Thyroid gland (tissue), 4 donors: ENCODE results near the gene PRKAB2. TPM values are rescaled to one million over a fixed set of nuclear protein-coding genes. Genes with fewer than 3 reads are reported as not detected.
"Not testable (repeated sequence)": the region's sequence is repeated elsewhere in the genome, so short reads cannot be mapped to it uniquely, and the experiment has no call there.

Experiments
- DNase-seq, 2 donors: peaks; one replicate each; pipeline ENCODE4 v3.0.0-alpha.2; 2019
- H3K27ac ChIP-seq, 3 donors: fragments of 200-600 bp; sonication (generic); 1 replicate in 2 of 3; 2 replicates in 1 of 3; pipeline ENCODE4 v1.5.1; 2016 to 2019; ENCODE audit warnings: mild to moderate bottlenecking in 1 of 3, moderate library complexity in 1 of 3
- H3K27me3 ChIP-seq: fragments of 200-600 bp; sonication (generic); one replicate; pipeline ENCODE4 v1.5.1; 2019
- H3K36me3 ChIP-seq, 2 donors: fragments of 200-600 bp; sonication (generic); one replicate each; pipeline ENCODE4 v1.5.1; 2016 to 2019
- H3K4me1 ChIP-seq, 2 donors: fragments of 200-600 bp; sonication (generic); one replicate each; pipeline ENCODE4 v1.5.1; 2017 to 2019
- H3K4me3 ChIP-seq, 3 donors: fragments of 200-600 bp; sonication (generic); replicated peaks in 1 of 3; 1 replicate in 2 of 3; 2 replicates in 1 of 3; pipeline ENCODE4 v1.5.1; 2016; ENCODE audit warnings: mild to moderate bottlenecking in 1 of 3
- H3K9me3 ChIP-seq: fragments of 200-600 bp; sonication (generic); one replicate; pipeline ENCODE4 v1.5.1; 2017
- POLR2A ChIP-seq, 2 donors: fragments of 450-650 bp; IDR thresholded peaks; one replicate each; pipeline ENCODE4 v1.6.1; 2017; ENCODE audit warnings: antibody characterized with exemption in 2 of 2, mild to moderate bottlenecking in 2 of 2, moderate library complexity in 1 of 2
- WGBS, 2 donors: methylation state at CpG; one replicate each; pipeline ENCODE4 v1.1.5; 2017; 5-methylcytosine and 5-hydroxymethylcytosine counted together
- intact Hi-C: fragments of 100-400 bp; cut with DNase I; formaldehyde crosslinking; loops from one replicate; pipeline ENCODE4 v1.15.1; 2023
- total RNA-seq, 4 donors: library from RNA; depleted of rRNA; stranded (reverse); fragments of >200 nt; gene quantifications; one replicate each; pipeline ENCODE4 v1.2.3, GENCODE V29; 2016
- TF ChIP-seq, protein P1 (sequence below), 6 experiments: fragments of 200-600 bp in 3 of 6; fragments of 450-650 bp in 3 of 6; sonication (generic) in 3 of 6; IDR thresholded peaks; one replicate each; pipeline ENCODE4 v1.5.1; 2016 to 2019; ENCODE audit warnings: antibody characterized with exemption in 6 of 6, mild to moderate bottlenecking in 2 of 6, inconsistent platforms in 1 of 6, moderate library complexity in 1 of 6

Gene PRKAB2
- total RNA-seq, 4 donors from 2014 or later, result 9.9 to 13.7 (median 12.8) TPM

DNA sequence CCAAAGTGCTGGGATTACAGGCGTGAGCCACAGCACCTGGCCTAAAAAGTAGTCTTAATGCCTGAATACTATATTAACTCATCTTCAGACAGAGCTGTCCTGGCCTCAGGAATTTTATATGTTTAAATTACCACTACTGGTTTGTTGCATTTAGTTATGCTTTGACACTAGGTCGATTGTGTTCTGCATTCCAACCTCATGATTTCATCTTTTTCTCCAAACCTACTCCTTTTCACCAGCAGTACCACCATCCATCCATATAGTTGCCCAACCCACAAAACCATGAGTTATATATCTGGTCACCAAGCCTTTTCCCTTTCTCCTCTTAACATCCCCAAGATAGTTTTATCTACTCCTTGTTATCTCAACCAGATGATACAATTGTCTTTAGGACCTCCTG is 30.3 kb upstream of the PRKAB2 start:
- 78 to 79% methylated on average over 2 of the region's 2 CpGs for WGBS, 2 donors
- no peaks in the 10 kb centered on the region for H3K4me1 ChIP-seq
- no peaks in the 10 kb centered on the region for H3K36me3 ChIP-seq
- no peaks in the 10 kb centered on the region for H3K9me3 ChIP-seq
- no peak for DNase-seq
- no peaks in the 10 kb centered on the region for H3K27me3 ChIP-seq
- H3K27ac ChIP-seq, result no peak overlapping the region
- no peak overlapping the region for H3K4me3 ChIP-seq
- intact Hi-C loops, result no loop called here
- no peak for TF ChIP-seq POLR2A (IDR thresholded peaks at IDR 0.05)
- TF ChIP-seq, protein P1, sequence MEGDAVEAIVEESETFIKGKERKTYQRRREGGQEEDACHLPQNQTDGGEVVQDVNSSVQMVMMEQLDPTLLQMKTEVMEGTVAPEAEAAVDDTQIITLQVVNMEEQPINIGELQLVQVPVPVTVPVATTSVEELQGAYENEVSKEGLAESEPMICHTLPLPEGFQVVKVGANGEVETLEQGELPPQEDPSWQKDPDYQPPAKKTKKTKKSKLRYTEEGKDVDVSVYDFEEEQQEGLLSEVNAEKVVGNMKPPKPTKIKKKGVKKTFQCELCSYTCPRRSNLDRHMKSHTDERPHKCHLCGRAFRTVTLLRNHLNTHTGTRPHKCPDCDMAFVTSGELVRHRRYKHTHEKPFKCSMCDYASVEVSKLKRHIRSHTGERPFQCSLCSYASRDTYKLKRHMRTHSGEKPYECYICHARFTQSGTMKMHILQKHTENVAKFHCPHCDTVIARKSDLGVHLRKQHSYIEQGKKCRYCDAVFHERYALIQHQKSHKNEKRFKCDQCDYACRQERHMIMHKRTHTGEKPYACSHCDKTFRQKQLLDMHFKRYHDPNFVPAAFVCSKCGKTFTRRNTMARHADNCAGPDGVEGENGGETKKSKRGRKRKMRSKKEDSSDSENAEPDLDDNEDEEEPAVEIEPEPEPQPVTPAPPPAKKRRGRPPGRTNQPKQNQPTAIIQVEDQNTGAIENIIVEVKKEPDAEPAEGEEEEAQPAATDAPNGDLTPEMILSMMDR (IDR thresholded peaks at IDR 0.05), result no peak

DNA sequence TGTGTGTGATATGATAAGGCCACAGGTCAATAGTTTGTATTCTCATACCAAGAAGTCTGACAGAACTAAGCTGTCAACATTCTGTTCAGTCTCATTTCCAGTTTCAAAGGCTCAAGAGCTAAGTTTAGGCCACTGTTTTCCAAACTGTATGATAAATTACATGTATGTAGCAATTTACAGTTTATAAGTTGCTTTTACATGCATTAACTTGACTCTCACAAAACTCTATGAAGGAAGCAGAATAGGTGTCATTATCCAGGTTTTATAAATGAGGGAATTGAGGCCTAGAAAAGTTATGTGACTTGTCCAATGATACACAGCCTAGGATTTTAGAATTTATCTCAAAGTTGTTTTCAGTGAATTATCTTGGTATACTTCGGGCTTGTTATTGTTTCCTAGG is 29.5 kb upstream of the PRKAB2 start:
- Histone ChIP-seq H3K9me3 (no peaks in the 10 kb centered on the region), H3K27ac (no peak overlapping the region), H3K4me1 (no peaks in the 10 kb centered on the region), H3K36me3 (no peaks in the 10 kb centered on the region), H3K4me3 (no peak overlapping the region), H3K27me3 (no peaks in the 10 kb centered on the region)
- intact Hi-C loops, result no loop called here
- DNase-seq, result no peak
- WGBS, 2 donors, result 98 to 100% methylated on average over 1 of the region's 1 CpG
- TF ChIP-seq POLR2A (IDR thresholded peaks at IDR 0.05), result no peak
- TF ChIP-seq, protein P1 (IDR thresholded peaks at IDR 0.05), result no peak

DNA sequence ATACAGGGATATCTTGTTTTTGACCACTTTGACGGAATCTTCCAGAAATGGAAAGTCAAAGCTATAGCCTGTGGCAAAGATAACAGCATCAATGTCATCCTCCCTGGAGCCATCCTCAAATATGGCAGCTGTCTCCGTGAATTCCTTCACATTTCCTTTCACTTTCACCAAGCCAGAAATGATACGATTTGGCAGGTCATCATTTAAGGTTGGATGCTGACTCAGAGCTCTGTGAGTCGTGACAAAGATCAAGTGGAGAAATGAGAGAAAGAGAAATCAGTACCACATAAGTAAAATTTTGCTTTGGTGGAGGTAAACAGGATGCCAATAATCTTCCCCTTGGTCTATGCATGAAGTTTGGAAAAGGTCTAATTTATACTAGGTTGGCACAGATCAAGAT is 29.0 kb upstream of the PRKAB2 start:
- Histone ChIP-seq H3K27me3 (no peaks in the 10 kb centered on the region), H3K27ac (no peak overlapping the region), H3K36me3 (no peaks in the 10 kb centered on the region), H3K9me3 (no peaks in the 10 kb centered on the region), H3K4me3 (no peak overlapping the region), H3K4me1 (no peaks in the 10 kb centered on the region)
- 88 to 91% methylated on average over 4 of the region's 4 CpGs for WGBS, 2 donors
- no peak for TF ChIP-seq POLR2A (IDR thresholded peaks at IDR 0.05)
- TF ChIP-seq, protein P1 (IDR thresholded peaks at IDR 0.05), result no peak
- intact Hi-C loops, result no loop called here
- DNase-seq, result no peak

DNA sequence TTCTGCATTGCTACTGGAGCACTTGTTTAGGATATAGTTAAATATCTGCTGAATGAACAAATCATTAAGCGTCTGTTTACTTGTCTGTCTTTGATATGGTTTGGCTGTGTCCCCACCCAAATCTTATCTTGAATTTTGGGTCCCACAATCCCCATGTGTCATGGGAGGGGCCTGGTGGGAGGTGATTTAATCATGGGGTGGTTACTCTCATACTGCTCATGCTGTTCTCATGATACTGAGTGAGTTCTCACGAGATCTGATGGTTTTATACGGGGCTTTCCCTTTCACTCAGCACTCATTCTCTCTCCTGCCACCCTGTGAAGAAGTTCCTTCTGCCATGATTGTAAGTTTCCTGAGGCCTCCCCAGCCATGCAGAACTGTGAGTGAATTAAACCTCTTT is 25.1 kb upstream of the PRKAB2 start:
- DNase-seq, H3K4me3 ChIP-seq, intact Hi-C loops, H3K36me3 ChIP-seq, H3K27ac ChIP-seq, H3K9me3 ChIP-seq, H3K27me3 ChIP-seq, H3K4me1 ChIP-seq: not testable (repeated sequence)
- WGBS, 2 donors, result 86 to 91% methylated on average over 3 of the region's 3 CpGs

DNA sequence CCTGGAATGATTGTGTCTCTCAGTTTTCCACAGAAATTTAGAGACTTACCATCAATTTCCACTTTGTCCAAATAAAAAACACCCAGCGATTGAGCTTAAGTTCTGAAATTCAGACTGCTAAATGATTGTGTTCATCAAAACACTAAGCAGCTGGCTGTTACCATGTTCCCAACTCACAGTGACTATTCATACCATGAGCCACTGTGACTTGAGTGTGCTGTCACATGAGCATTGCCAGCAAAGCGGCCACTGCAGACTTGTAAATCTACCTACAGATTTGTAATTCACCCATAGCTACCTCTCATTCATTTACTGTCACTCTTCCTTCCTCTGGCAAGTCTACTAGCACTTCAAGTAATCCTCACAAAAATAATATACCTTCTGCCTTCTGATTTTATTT is 17.2 kb upstream of the PRKAB2 start:
- Histone ChIP-seq H3K4me1 (no peaks in the 10 kb centered on the region), H3K27me3 (no peaks in the 10 kb centered on the region), H3K27ac (no peak overlapping the region), H3K9me3 (no peaks in the 10 kb centered on the region), H3K36me3 (no peaks in the 10 kb centered on the region), H3K4me3 (no peak overlapping the region)
- no peak for TF ChIP-seq POLR2A (IDR thresholded peaks at IDR 0.05)
- TF ChIP-seq, protein P1 (IDR thresholded peaks at IDR 0.05), result no peak
- WGBS, 2 donors, result 64 to 98% methylated on average over 2 of the region's 2 CpGs
- intact Hi-C loops, result no loop called here
- no peak for DNase-seq

DNA sequence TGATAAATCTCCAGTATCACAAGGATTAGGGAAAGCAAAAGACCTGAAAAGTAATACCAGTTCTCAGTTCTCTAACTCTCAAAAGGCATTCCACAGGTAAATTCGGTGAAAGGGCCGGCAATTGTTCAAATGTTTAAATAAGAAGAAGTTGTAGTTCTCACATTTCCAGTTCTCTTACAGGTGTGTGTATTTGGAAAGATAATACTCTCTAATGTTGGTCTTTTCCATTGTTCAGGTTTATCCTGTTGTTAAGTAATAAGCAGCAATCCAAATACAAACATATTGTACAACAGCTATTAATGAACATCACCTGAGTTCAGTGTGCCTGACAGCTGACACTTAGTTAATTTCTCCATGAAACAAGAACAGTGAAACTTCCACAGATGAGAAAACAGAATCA is 13.2 kb upstream of the PRKAB2 start:
- Histone ChIP-seq H3K4me1 (peaks cover 0 to 7% of the 10 kb centered on the region in 2 donors), H3K27me3 (no peaks in the 10 kb centered on the region), H3K27ac (no peak overlapping the region), H3K4me3 (no peak overlapping the region), H3K36me3 (no peaks in the 10 kb centered on the region), H3K9me3 (no peaks in the 10 kb centered on the region)
- TF ChIP-seq POLR2A (IDR thresholded peaks at IDR 0.05), result no peak
- TF ChIP-seq, protein P1 (IDR thresholded peaks at IDR 0.05), result no peak
- no peak for DNase-seq
- WGBS, 2 donors, result 77 to 83% methylated on average over 2 of the region's 2 CpGs
- intact Hi-C loops, result no loop called here
